Left kidney (tissue), 2 donors: ENCODE measurements around the gene TRIM46. TPM values are rescaled to one million over a fixed set of nuclear protein-coding genes. Genes with fewer than 3 reads are reported as not detected.
"Not testable (repeated sequence)": the region's sequence is repeated elsewhere in the genome, so short reads cannot be mapped to it uniquely, and the experiment has no call there.

Experiments used
- DNase-seq: peaks from one replicate; pipeline ENCODE4 v3.0.0-alpha.2; 2013
- polyA plus RNA-seq: library from polyadenylated mRNA; unstranded; fragments of 120-200 nt; gene quantifications from one replicate; pipeline ENCODE4 v1.2.1, GENCODE V29; 2013; ENCODE audit not compliant: insufficient read length

Gene TRIM46
- polyA plus RNA-seq, 1 donor: 4.4 TPM

GRCh38 chr1:155136748-155137147 is 36.9 kb upstream of the TRIM46 start:
- DNase-seq: no peak

- no peak for DNase-seq
These were observed 36.3 kb upstream of the TRIM46 start for GRCh38 chr1:155137154-155137949.

GRCh38 chr1:155139895-155140629 is 33.6 kb upstream of the TRIM46 start, which contains the start of gene DPM3:
DPM3 (minus strand) TSS chr1:155140531; CDS start chr1:155140240, 291 bp downstream.
- peak; percentile 83 for DNase-seq

GRCh38 chr1:155140630-155140953 is 33.1 kb upstream of the TRIM46 start:
- DNase-seq: no peak

- DNase-seq: no peak
These were observed 31.9 kb upstream of the TRIM46 start for GRCh38 chr1:155141749-155142148.

GRCh38 chr1:155145491-155145890 is 28.2 kb upstream of the TRIM46 start:
- DNase-seq: no peak

GRCh38 chr1:155155996-155156643 is 17.5 kb upstream of the TRIM46 start:
- not testable (repeated sequence) for DNase-seq

GRCh38 chr1:155158991-155159390 is 14.7 kb upstream of the TRIM46 start:
- no peak for DNase-seq

- no peak for DNase-seq
These were observed 13.5 kb upstream of the TRIM46 start for GRCh38 chr1:155160128-155160527.

- not testable (repeated sequence) for DNase-seq
These were observed 11.0 kb upstream of the TRIM46 start for GRCh38 chr1:155162631-155163030.

- DNase-seq: not testable (repeated sequence)
These were observed 9.9 kb upstream of the TRIM46 start for GRCh38 chr1:155163785-155164184.

- DNase-seq: not testable (repeated sequence)
These were observed 9.0 kb upstream of the TRIM46 start for GRCh38 chr1:155164625-155165024.

GRCh38 chr1:155166051-155166470 is 7.6 kb upstream of the TRIM46 start:
- no peak for DNase-seq

- DNase-seq: peak; percentile 55
These were observed 7.0 kb upstream of the TRIM46 start for GRCh38 chr1:155166471-155167165.

- DNase-seq: peak; percentile 88
These were observed 6.2 kb upstream of the TRIM46 start for GRCh38 chr1:155167166-155168104.

GRCh38 chr1:155168105-155168445 is 5.6 kb upstream of the TRIM46 start:
- not testable (repeated sequence) for DNase-seq

- DNase-seq: no peak
These were observed 5.0 kb upstream of the TRIM46 start for GRCh38 chr1:155168456-155169210.

- DNase-seq: no peak
These were observed 4.1 kb upstream of the TRIM46 start for GRCh38 chr1:155169541-155169940.

- DNase-seq: no peak
These were observed 3.4 kb upstream of the TRIM46 start for GRCh38 chr1:155170101-155170785.

- no peak for DNase-seq
These were observed 2.8 kb upstream of the TRIM46 start for GRCh38 chr1:155170806-155171205.
